ENCODE measurements around the gene COQ8B.

DNA sequence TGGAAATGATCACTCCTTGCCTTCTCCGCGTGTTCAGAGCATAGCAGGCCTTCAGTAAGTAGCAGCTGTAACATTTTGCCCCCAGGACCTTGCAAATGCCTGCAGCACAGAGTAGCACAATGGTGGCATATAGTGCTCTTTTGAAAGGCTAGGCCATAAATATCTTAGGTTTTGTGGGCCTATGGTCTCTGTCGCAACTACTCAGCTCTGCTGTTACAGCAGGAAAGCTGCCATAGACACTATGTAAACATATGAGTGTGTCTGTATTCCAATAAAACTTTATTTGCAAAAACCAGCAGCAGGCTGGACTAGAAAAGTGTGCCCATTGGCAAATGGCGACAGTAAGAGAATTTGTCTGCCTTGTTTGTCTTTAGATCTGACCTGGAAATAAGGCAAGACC, 9.6 kb upstream of the COQ8B start:
- TF ChIP-seq, protein P1, sequence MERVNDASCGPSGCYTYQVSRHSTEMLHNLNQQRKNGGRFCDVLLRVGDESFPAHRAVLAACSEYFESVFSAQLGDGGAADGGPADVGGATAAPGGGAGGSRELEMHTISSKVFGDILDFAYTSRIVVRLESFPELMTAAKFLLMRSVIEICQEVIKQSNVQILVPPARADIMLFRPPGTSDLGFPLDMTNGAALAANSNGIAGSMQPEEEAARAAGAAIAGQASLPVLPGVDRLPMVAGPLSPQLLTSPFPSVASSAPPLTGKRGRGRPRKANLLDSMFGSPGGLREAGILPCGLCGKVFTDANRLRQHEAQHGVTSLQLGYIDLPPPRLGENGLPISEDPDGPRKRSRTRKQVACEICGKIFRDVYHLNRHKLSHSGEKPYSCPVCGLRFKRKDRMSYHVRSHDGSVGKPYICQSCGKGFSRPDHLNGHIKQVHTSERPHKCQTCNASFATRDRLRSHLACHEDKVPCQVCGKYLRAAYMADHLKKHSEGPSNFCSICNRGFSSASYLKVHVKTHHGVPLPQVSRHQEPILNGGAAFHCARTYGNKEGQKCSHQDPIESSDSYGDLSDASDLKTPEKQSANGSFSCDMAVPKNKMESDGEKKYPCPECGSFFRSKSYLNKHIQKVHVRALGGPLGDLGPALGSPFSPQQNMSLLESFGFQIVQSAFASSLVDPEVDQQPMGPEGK (CRISPR knock-in tag; IDR thresholded peaks at IDR 0.05; ENCODE audit: borderline replicate concordance), result no peak
- TF ChIP-seq ESRRG (CRISPR knock-in tag; IDR thresholded peaks at IDR 0.05) (no peak), RARB (CRISPR knock-in tag; IDR thresholded peaks at IDR 0.05) (no peak), ARNTL (CRISPR knock-in tag; IDR thresholded peaks at IDR 0.05; ENCODE audit: borderline replicate concordance, low read depth) (no peak), ZFP30 (CRISPR knock-in tag; IDR thresholded peaks at IDR 0.05) (no peak), ZC3H10 (CRISPR knock-in tag; IDR thresholded peaks at IDR 0.05) (no peak), BACH2 (CRISPR knock-in tag; IDR thresholded peaks at IDR 0.05; ENCODE audit: borderline replicate concordance) (no peak), CSDC2 (CRISPR knock-in tag; IDR thresholded peaks at IDR 0.05) (no peak), OSR1 (CRISPR knock-in tag; IDR thresholded peaks at IDR 0.05) (no peak), TCF4 (CRISPR knock-in tag; IDR thresholded peaks at IDR 0.05; ENCODE audit: borderline replicate concordance) (no peak), ZNF8 (CRISPR knock-in tag; IDR thresholded peaks at IDR 0.05) (no peak)
- TF ChIP-seq, protein P2, sequence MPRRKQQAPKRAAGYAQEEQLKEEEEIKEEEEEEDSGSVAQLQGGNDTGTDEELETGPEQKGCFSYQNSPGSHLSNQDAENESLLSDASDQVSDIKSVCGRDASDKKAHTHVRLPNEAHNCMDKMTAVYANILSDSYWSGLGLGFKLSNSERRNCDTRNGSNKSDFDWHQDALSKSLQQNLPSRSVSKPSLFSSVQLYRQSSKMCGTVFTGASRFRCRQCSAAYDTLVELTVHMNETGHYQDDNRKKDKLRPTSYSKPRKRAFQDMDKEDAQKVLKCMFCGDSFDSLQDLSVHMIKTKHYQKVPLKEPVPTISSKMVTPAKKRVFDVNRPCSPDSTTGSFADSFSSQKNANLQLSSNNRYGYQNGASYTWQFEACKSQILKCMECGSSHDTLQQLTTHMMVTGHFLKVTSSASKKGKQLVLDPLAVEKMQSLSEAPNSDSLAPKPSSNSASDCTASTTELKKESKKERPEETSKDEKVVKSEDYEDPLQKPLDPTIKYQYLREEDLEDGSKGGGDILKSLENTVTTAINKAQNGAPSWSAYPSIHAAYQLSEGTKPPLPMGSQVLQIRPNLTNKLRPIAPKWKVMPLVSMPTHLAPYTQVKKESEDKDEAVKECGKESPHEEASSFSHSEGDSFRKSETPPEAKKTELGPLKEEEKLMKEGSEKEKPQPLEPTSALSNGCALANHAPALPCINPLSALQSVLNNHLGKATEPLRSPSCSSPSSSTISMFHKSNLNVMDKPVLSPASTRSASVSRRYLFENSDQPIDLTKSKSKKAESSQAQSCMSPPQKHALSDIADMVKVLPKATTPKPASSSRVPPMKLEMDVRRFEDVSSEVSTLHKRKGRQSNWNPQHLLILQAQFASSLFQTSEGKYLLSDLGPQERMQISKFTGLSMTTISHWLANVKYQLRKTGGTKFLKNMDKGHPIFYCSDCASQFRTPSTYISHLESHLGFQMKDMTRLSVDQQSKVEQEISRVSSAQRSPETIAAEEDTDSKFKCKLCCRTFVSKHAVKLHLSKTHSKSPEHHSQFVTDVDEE (CRISPR knock-in tag; IDR thresholded peaks at IDR 0.05), result no peak

Data from SK-N-SH treated with all-trans-retinoic acid at 6 μM for 48 hours (cell line).